Neuron (in vitro differentiated cells): ENCODE data around the gene CSF1.

Source experiments
- H2AFZ ChIP-seq: one replicate; pipeline ENCODE4 v1.6.1; 2013; ENCODE audit warnings: low read depth, mild to moderate bottlenecking, inconsistent platforms, low read length, moderate library complexity
- H3K27me3 ChIP-seq: one replicate; pipeline ENCODE4 v1.6.1; 2013; ENCODE audit warnings: low read length; ENCODE audit not compliant: insufficient read depth
- H3K36me3 ChIP-seq: one replicate; pipeline ENCODE4 v1.6.1; 2013; ENCODE audit warnings: low read length; ENCODE audit not compliant: insufficient read depth
- H3K4me1 ChIP-seq: one replicate; pipeline ENCODE4 v1.6.1; 2013; ENCODE audit warnings: low read length; ENCODE audit not compliant: insufficient read depth
- H3K4me3 ChIP-seq: 2 replicates; pipeline ENCODE4 v1.5.1; 2013; ENCODE audit warnings: mild to moderate bottlenecking, low read length, moderate library complexity
- H3K9me3 ChIP-seq: one replicate; pipeline ENCODE4 v1.6.1; 2013; ENCODE audit warnings: low read length

Gene CSF1

GRCh38 chr1:109979489-109980091, 68.9 kb downstream of the CSF1 start:
- Histone ChIP-seq H3K4me1 (peaks cover 6% of the 10 kb centered on the region), H2AFZ (no peak overlapping the region), H3K36me3 (no peaks in the 10 kb centered on the region), H3K27me3 (no peaks in the 10 kb centered on the region), H3K4me3 (no peak overlapping the region), H3K9me3 (no peaks in the 10 kb centered on the region)
